ENCODE data around the gene ARMS2. TPM values are rescaled to one million over a fixed set of nuclear protein-coding genes. Genes with fewer than 3 reads are reported as not detected.

The ARMS2 gene
- polyA plus RNA-seq, 1 donor from 2014 or later, result not detected

DNA sequence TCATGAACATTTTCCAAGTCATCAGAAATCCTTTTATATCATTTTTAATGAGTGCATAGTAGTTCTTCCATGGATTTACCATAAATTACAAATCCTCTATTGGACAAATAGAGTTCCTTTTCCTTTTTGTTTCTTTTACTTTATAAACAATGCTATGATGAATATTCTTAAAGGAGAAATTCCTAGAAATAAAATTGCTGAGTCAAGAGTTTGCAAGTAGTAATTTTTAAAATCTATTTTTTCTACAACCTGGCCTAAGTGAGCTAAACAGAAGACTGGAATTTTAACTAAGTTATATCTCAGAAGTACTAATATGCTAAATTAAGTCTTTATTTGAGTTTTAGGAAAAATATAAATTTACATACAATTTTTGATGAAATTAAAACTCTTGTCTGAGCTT, 41.1 kb upstream of the ARMS2 start:
- Histone ChIP-seq H4K20me1 (ENCODE audit: insufficient read depth) (no peaks in the 10 kb centered on the region), H3K9ac (ENCODE audit: low read length) (no peak overlapping the region), H3K4me3 (ENCODE audit: low read length) (no peak overlapping the region), H3K36me3 (ENCODE audit: insufficient read depth, low read length) (no peaks in the 10 kb centered on the region), H3K27me3 (ENCODE audit: insufficient read depth, low read depth, low read length) (no peaks in the 10 kb centered on the region), H2AFZ (ENCODE audit: low read depth, low read length) (no peak overlapping the region), H3K79me2 (replicated peaks; ENCODE audit: insufficient read depth, low read length) (no peaks in the 10 kb centered on the region), H3K9me3 (ENCODE audit: low read length) (no peaks in the 10 kb centered on the region), H3F3A (ENCODE audit: insufficient read depth, low read length, poor library complexity, severe bottlenecking) (no peaks in the 10 kb centered on the region), H3K9me2 (ENCODE audit: insufficient read depth, low read length) (no peaks in the 10 kb centered on the region), H3K4me2 (ENCODE audit: low read length) (no peak overlapping the region), H3K27ac (ENCODE audit: low read length) (no peak overlapping the region)
- TF ChIP-seq SMC3 (conservative IDR thresholded peaks at IDR 0.05; ENCODE audit: poor library complexity) (no peak), MXI1 (conservative IDR thresholded peaks at IDR 0.05; ENCODE audit: poor library complexity, severe bottlenecking) (no peak), RAD21 (conservative IDR thresholded peaks at IDR 0.05) (no peak), CTCF (IDR thresholded peaks at IDR 0.05; ENCODE audit: poor library complexity, severe bottlenecking) (no peak), EP300 (conservative IDR thresholded peaks at IDR 0.05; ENCODE audit: poor library complexity, severe bottlenecking) (no peak), TAF1 (IDR thresholded peaks at IDR 0.05; ENCODE audit: low read depth) (no peak), EZH2 (IDR thresholded peaks at IDR 0.05; ENCODE audit: borderline replicate concordance, insufficient read depth, low read length, poor library complexity, severe bottlenecking) (no peak)

GRCh38 chr10:122417667-122418066, 36.8 kb upstream of the ARMS2 start:
- Histone ChIP-seq H3K9ac (ENCODE audit: low read length) (no peak overlapping the region), H3K27ac (ENCODE audit: low read length) (no peak overlapping the region), H3K4me3 (ENCODE audit: low read length) (no peak overlapping the region), H3K9me2 (ENCODE audit: insufficient read depth, low read length) (no peaks in the 10 kb centered on the region), H3K79me2 (replicated peaks; ENCODE audit: insufficient read depth, low read length) (no peaks in the 10 kb centered on the region), H3K27me3 (ENCODE audit: insufficient read depth, low read depth, low read length) (no peaks in the 10 kb centered on the region), H4K20me1 (ENCODE audit: insufficient read depth) (no peaks in the 10 kb centered on the region), H3K36me3 (ENCODE audit: insufficient read depth, low read length) (no peaks in the 10 kb centered on the region), H3F3A (ENCODE audit: insufficient read depth, low read length, poor library complexity, severe bottlenecking) (no peaks in the 10 kb centered on the region), H3K4me2 (ENCODE audit: low read length) (no peak overlapping the region), H3K9me3 (ENCODE audit: low read length) (no peaks in the 10 kb centered on the region), H2AFZ (ENCODE audit: low read depth, low read length) (no peak overlapping the region)
- TF ChIP-seq MXI1 (conservative IDR thresholded peaks at IDR 0.05; ENCODE audit: poor library complexity, severe bottlenecking), result no peak
- no peak for TF ChIP-seq EP300 (conservative IDR thresholded peaks at IDR 0.05; ENCODE audit: poor library complexity, severe bottlenecking)
- no peak for TF ChIP-seq SMC3 (conservative IDR thresholded peaks at IDR 0.05; ENCODE audit: poor library complexity)
- no peak for TF ChIP-seq RAD21 (conservative IDR thresholded peaks at IDR 0.05)
- no peak for TF ChIP-seq CTCF (IDR thresholded peaks at IDR 0.05; ENCODE audit: poor library complexity, severe bottlenecking)
- TF ChIP-seq, protein P1, sequence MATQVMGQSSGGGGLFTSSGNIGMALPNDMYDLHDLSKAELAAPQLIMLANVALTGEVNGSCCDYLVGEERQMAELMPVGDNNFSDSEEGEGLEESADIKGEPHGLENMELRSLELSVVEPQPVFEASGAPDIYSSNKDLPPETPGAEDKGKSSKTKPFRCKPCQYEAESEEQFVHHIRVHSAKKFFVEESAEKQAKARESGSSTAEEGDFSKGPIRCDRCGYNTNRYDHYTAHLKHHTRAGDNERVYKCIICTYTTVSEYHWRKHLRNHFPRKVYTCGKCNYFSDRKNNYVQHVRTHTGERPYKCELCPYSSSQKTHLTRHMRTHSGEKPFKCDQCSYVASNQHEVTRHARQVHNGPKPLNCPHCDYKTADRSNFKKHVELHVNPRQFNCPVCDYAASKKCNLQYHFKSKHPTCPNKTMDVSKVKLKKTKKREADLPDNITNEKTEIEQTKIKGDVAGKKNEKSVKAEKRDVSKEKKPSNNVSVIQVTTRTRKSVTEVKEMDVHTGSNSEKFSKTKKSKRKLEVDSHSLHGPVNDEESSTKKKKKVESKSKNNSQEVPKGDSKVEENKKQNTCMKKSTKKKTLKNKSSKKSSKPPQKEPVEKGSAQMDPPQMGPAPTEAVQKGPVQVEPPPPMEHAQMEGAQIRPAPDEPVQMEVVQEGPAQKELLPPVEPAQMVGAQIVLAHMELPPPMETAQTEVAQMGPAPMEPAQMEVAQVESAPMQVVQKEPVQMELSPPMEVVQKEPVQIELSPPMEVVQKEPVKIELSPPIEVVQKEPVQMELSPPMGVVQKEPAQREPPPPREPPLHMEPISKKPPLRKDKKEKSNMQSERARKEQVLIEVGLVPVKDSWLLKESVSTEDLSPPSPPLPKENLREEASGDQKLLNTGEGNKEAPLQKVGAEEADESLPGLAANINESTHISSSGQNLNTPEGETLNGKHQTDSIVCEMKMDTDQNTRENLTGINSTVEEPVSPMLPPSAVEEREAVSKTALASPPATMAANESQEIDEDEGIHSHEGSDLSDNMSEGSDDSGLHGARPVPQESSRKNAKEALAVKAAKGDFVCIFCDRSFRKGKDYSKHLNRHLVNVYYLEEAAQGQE (IDR thresholded peaks at IDR 0.05; ENCODE audit: borderline replicate concordance), result no peak
- TF ChIP-seq POLR2AphosphoS5 (IDR thresholded peaks at IDR 0.05), result no peak
- no peak for TF ChIP-seq EZH2 (IDR thresholded peaks at IDR 0.05; ENCODE audit: borderline replicate concordance, insufficient read depth, low read length, poor library complexity, severe bottlenecking)
- TF ChIP-seq TAF1 (IDR thresholded peaks at IDR 0.05; ENCODE audit: low read depth), result no peak

Data from neural cell (in vitro differentiated cells).